Measurements from ENCODE around the gene PDGFRB.
A peak's percentile ranks its signal among the peaks of the same experiment; 100 is the strongest.

The PDGFRB gene

GRCh38 chr5:150155258-150156026, at the start of gene PDGFRB:
PDGFRB (minus strand) TSS chr5:150155845; CDS start chr5:150137047, 18,798 bp downstream.
- TF ChIP-seq CTCF (IDR thresholded peaks at IDR 0.05; ENCODE audit: insufficient read depth, low read depth, low read length, missing control alignments) = no peak
- DNase-seq (ENCODE audit: low read depth) = peak; percentile 28
- H3K4me3 ChIP-seq (ENCODE audit: low read depth, low read length) = peak within 1 kb of the TSS; percentile 33

- H3K4me3 ChIP-seq (ENCODE audit: low read depth, low read length) = no peak overlapping the region
- DNase-seq (ENCODE audit: low read depth) = no peak
- no peak for TF ChIP-seq CTCF (IDR thresholded peaks at IDR 0.05; ENCODE audit: insufficient read depth, low read depth, low read length, missing control alignments)
Measured at GRCh38 chr5:150204590-150204960, 48.9 kb upstream of the PDGFRB start.

GRCh38 chr5:150203832-150204589, 48.4 kb upstream of the PDGFRB start:
- H3K4me3 ChIP-seq (ENCODE audit: low read depth, low read length) = no peak overlapping the region
- no peak for DNase-seq (ENCODE audit: low read depth)
- TF ChIP-seq CTCF (IDR thresholded peaks at IDR 0.05; ENCODE audit: insufficient read depth, low read depth, low read length, missing control alignments) = no peak

GRCh38 chr5:150202501-150202900, 46.9 kb upstream of the PDGFRB start:
- H3K4me3 ChIP-seq (ENCODE audit: low read depth, low read length) = no peak overlapping the region
- no peak for DNase-seq (ENCODE audit: low read depth)
- TF ChIP-seq CTCF (IDR thresholded peaks at IDR 0.05; ENCODE audit: insufficient read depth, low read depth, low read length, missing control alignments) = no peak

GRCh38 chr5:150197476-150197875, 41.8 kb upstream of the PDGFRB start:
- TF ChIP-seq CTCF (IDR thresholded peaks at IDR 0.05; ENCODE audit: insufficient read depth, low read depth, low read length, missing control alignments) = no peak
- H3K4me3 ChIP-seq (ENCODE audit: low read depth, low read length) = no peak overlapping the region
- no peak for DNase-seq (ENCODE audit: low read depth)

- no peak overlapping the region for H3K4me3 ChIP-seq (ENCODE audit: low read depth, low read length)
- no peak for DNase-seq (ENCODE audit: low read depth)
- TF ChIP-seq CTCF (IDR thresholded peaks at IDR 0.05; ENCODE audit: insufficient read depth, low read depth, low read length, missing control alignments) = no peak
Measured at GRCh38 chr5:150196986-150197385, 41.3 kb upstream of the PDGFRB start.
